HepG2 (cell line): ENCODE results near the gene CES2. TPM values are rescaled to one million over a fixed set of nuclear protein-coding genes. Genes with fewer than 3 reads are reported as not detected.

ENCODE experiments used
- BRD4 ChIP-seq: sonication (generic); formaldehyde crosslinking; IDR thresholded peaks from 2 replicates; pipeline ENCODE4 v1.4.0; 2020; ENCODE audit warnings: missing genetic modification reagents
- CERS6 ChIP-seq: sonication (generic); formaldehyde crosslinking; IDR thresholded peaks from 2 replicates; pipeline ENCODE4 v1.5.0; 2020; ENCODE audit warnings: missing genetic modification reagents
- HOXA3 ChIP-seq: sonication (generic); formaldehyde crosslinking; IDR thresholded peaks from 2 replicates; pipeline ENCODE4 v1.5.0; 2020; ENCODE audit warnings: missing genetic modification reagents
- KLF11 ChIP-seq: IDR thresholded peaks from 2 replicates; pipeline ENCODE4 v1.6.1; 2016; ENCODE audit warnings: missing compliant biosample characterization
- MYNN ChIP-seq: sonication (generic); formaldehyde crosslinking; IDR thresholded peaks from 2 replicates; pipeline ENCODE4 v1.4.0; 2020; ENCODE audit warnings: mild to moderate bottlenecking, low read depth, missing genetic modification reagents
- NFKB2 ChIP-seq: sonication (generic); formaldehyde crosslinking; IDR thresholded peaks from 2 replicates; pipeline ENCODE4 v1.4.0; 2020; ENCODE audit warnings: missing genetic modification reagents, borderline replicate concordance
- NR2F1 ChIP-seq, 2 experiments: fragments of 450-650 bp in 1 of 2; formaldehyde crosslinking in 1 of 2; IDR thresholded peaks; 2 replicates each; pipeline versions ENCODE4 v1.5.0 to v1.6.1; 2016 to 2020; ENCODE audit warnings: mild to moderate bottlenecking in 1 of 2, missing compliant biosample characterization in 1 of 2, missing genetic modification reagents in 1 of 2, moderate library complexity in 1 of 2
- REST ChIP-seq, 2 experiments: IDR thresholded peaks; 2 replicates each; pipeline ENCODE4 v1.6.1; 2011 to 2012; ENCODE audit warnings: low read length in 2 of 2, borderline replicate concordance in 1 of 2, low read depth in 1 of 2, mild to moderate bottlenecking in 1 of 2, moderate library complexity in 1 of 2
- SP1 ChIP-seq, 2 experiments: fragments of 450-650 bp in 1 of 2; sonication (generic) in 1 of 2; formaldehyde crosslinking in 1 of 2; IDR thresholded peaks; 2 replicates each; pipeline versions ENCODE4 v1.4.0 to v1.6.1; 2016 to 2020; ENCODE audit warnings: missing genetic modification reagents in 1 of 2
- ZNF326 ChIP-seq: sonication (generic); formaldehyde crosslinking; IDR thresholded peaks from 2 replicates; pipeline ENCODE4 v1.4.0; 2020; ENCODE audit warnings: missing genetic modification reagents, borderline replicate concordance
- ZNF407 ChIP-seq: sonication (generic); formaldehyde crosslinking; IDR thresholded peaks from one replicate; pipeline ENCODE4 v1.5.1; 2020; ENCODE audit warnings: mild to moderate bottlenecking, missing genetic modification reagents; ENCODE audit errors: not compliant biosample characterization
- ZNF569 ChIP-seq: sonication (generic); formaldehyde crosslinking; IDR thresholded peaks from 2 replicates; pipeline ENCODE4 v1.5.0; 2020; ENCODE audit warnings: mild to moderate bottlenecking, missing genetic modification reagents, moderate library complexity, borderline replicate concordance
- ZSCAN5A ChIP-seq: sonication (generic); formaldehyde crosslinking; IDR thresholded peaks from 2 replicates; pipeline ENCODE4 v1.8.0; 2022; ENCODE audit warnings: mild to moderate bottlenecking, missing genetic modification reagents, borderline replicate concordance
- polyA plus RNA-seq, 8 experiments: library from polyadenylated mRNA; depleted of rRNA in 3 of 8; stranded (reverse) in 7 of 8; unstranded in 1 of 8; fragments of >200 nt; fragmentation: Illumina TruSeq in 4 of 8; extraction: Trizol in 4 of 8; gene quantifications; 2 replicates each; pipeline versions ENCODE4 v1.2.1 to v1.2.3, GENCODE V29; 2011 to 2016; ENCODE audit warnings: low read depth in 4 of 8, missing spikeins in 1 of 8, mixed read lengths in 1 of 8; ENCODE audit not compliant: insufficient read depth in 1 of 8
- total RNA-seq, 5 experiments: library from RNA; depleted of rRNA; stranded (reverse); fragments of >200 nt; fragmentation: Illumina TruSeq; extraction: Trizol; gene quantifications; 2 replicates each; pipeline ENCODE4 v1.2.3, GENCODE V29; 2016; ENCODE audit warnings: low read depth in 1 of 5

CES2 gene
- total and polyA plus RNA-seq, 2 of the 13 experiments (the other 11 are each of a cell fraction or from before 2014, with no cell fraction given), result 50.6 to 63.8 TPM

GRCh38 chr16:66935314-66936011 is at the start of gene CES2 (continued):
- TF ChIP-seq REST (IDR thresholded peaks at IDR 0.05; ENCODE audit: borderline replicate concordance in 1 of 2, low read depth in 1 of 2, low read length in 2 of 2) (peak in 1 of 2 experiments; percentile 69; a peak in 2 of 4 replicates), NFKB2 (CRISPR knock-in tag) (peak; percentile 65; the same call in 1 of the 2 replicates), KLF11 (CRISPR knock-in tag) (no peak), MYNN (CRISPR knock-in tag) (no peak), ZSCAN5A (CRISPR knock-in tag) (peak; percentile 68; the same call in 1 of the 2 replicates), SP1 (IDR thresholded peaks at IDR 0.05) (no peak), SP1 (CRISPR knock-in tag; IDR thresholded peaks at IDR 0.05) (peak; percentile 65; the same call in 1 of the 2 replicates), ZNF569 (CRISPR knock-in tag) (no peak), BRD4 (CRISPR knock-in tag) (peak; percentile 84), ZNF407 (CRISPR knock-in tag) (peak; percentile 56), CERS6 (CRISPR knock-in tag) (0 out of 2 replicates have a peak, but pooled peaks have one; percentile 10), NR2F1 (CRISPR knock-in tag; IDR thresholded peaks at IDR 0.05) (no peak), ZNF326 (CRISPR knock-in tag) (no peak), HOXA3 (CRISPR knock-in tag) (peak; percentile 83)
